VCaP (cell line): ENCODE measurements around the gene ZDHHC14.

Experiments used
- H3K27ac ChIP-seq: fragments of 450-650 bp; 2 replicates; pipeline ENCODE4 v1.5.1; 2017
- TF ChIP-seq, protein P1 (sequence below): fragments of 450-650 bp; conservative IDR thresholded peaks from 2 replicates; pipeline ENCODE4 v1.5.1; 2017; ENCODE audit warnings: mild to moderate bottlenecking, moderate library complexity

The ZDHHC14 gene

DNA sequence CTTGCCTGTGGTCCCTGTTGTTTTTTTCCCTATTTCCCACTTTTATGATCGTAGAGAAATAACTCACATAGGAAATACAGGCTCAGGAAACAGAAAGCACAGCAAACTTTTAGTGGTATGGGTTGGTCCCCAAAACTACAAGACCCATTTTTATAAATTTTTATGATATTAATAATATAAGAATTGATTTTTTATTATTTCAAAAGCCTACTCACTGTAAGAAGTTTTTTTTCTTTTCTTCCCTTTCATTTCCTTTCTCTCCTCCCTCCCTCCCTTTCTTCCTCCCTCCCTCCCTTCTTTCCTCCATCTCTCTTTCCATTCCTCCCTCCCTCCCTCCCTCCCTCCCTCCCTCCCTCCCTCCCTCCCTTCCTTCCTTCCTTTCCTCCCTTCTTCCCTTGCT is 141.5 kb downstream of the ZDHHC14 start:
- TF ChIP-seq, protein P1, sequence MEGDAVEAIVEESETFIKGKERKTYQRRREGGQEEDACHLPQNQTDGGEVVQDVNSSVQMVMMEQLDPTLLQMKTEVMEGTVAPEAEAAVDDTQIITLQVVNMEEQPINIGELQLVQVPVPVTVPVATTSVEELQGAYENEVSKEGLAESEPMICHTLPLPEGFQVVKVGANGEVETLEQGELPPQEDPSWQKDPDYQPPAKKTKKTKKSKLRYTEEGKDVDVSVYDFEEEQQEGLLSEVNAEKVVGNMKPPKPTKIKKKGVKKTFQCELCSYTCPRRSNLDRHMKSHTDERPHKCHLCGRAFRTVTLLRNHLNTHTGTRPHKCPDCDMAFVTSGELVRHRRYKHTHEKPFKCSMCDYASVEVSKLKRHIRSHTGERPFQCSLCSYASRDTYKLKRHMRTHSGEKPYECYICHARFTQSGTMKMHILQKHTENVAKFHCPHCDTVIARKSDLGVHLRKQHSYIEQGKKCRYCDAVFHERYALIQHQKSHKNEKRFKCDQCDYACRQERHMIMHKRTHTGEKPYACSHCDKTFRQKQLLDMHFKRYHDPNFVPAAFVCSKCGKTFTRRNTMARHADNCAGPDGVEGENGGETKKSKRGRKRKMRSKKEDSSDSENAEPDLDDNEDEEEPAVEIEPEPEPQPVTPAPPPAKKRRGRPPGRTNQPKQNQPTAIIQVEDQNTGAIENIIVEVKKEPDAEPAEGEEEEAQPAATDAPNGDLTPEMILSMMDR: no peak
- no peak overlapping the region for H3K27ac ChIP-seq

GRCh38 chr6:157524735-157525134 is 143.7 kb downstream of the ZDHHC14 start:
- no peak overlapping the region for H3K27ac ChIP-seq
- TF ChIP-seq, protein P1: no peak

DNA sequence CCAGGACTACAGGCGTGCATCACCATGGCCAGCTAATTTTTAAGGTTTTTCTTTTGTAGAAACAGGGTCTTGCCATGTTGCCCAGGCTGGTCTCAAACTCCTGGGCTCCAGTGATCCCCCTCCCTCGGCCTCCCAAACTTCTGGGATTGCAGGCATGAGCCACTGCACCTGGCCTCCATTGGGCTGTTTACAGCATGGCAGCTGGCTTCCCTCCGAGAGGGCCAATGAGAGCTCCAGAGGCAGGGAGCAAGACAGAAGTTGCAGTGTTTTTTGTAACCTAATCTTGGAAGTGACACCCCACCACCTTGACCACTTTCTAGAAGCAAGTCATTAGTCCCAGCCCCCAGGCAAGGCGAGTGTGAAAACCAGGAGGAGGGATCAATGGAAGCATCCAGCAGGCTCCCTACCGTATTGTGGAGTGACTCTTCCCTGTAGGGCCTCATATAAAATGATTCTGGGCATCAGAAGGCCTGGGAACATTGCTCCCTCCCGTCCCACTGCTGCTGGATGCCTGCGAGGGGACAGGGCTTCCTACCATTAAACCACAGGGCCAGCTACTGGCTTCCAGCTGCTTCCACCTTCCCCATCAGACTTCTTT is 144.4 kb downstream of the ZDHHC14 start:
- no peak overlapping the region for H3K27ac ChIP-seq
- TF ChIP-seq, protein P1: no peak

DNA sequence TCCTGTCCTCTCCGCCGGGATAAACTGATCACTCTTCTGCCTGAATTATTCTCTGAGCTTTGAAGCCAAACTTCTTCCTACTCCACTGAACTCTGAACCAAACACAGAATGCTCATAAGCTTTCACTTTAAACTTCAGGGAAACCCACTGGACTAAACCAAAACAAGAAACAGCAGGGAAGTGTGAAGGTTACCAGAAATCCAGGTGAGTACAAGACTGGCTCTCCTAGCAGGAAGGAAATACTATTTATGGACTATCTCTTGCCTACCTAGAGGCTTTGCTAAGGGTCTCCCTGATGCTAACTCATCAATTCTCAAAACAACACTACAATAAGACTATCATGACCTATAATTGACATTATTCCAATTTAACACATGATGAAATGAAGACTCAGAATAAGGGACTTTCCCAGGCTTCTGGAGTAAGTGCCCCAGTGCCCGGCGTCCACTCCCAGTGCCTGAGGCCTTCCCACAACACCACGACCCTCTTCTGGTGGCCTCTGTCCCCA is 145.0 kb downstream of the ZDHHC14 start:
- no peak overlapping the region for H3K27ac ChIP-seq
- TF ChIP-seq, protein P1: no peak

DNA sequence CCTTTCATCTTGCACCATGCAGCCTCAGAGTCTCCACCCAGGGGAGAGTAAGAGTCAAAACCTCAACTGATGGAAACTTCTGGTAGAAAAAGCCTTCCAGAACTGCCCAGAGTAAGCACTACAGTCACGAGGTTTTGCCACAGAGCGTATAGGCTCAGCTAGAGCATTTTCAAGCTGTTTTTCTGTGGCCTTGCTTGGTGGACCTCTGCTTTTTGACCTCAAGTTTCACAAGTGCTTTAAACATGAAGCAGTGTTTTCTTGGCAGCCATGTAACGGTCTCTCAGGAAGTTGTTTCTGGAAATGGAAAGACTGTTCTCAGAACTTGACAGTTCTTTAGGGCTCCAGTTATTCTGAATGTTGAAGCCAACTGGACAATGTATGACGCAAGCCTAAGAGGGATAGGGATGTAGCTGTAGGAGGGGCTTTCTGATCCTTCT is 146.5 kb downstream of the ZDHHC14 start:
- TF ChIP-seq, protein P1: no peak
- no peak overlapping the region for H3K27ac ChIP-seq

DNA sequence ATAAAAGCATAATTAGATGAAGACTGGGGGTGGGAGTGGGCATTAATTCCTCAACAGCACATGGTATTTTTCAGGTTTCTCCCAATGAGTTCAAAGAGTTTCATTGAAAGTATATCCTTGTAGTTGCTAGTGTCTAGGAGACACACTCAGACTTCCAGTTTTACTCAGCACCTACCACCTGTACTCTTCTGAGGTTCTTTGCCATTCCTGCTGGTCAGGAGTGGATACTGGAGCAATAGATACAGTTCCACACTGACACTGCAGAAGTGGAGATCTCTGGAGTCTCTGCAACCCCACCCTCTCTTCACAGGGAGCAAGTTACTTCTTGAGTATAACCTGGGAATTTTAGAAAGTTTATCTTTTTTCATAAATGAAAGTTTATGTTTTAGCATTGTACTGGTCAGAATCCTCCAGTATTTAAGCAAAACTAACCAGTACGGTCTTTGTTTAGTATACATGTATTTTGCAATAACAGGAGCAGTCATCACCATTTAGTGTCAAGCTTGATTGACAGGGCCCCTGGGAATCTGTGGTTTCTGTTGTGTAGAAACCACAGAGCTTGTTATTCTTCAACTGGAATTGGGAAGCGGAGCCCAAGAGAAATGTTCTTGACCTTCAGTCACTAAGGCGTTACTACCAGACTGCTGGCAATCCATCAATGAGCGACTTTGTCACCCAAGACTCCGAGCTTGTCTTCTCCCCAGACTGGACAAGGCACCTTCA is 148.1 kb downstream of the ZDHHC14 start:
- no peak overlapping the region; the same call in 1 of the 2 replicates for H3K27ac ChIP-seq
- TF ChIP-seq, protein P1: no peak

DNA sequence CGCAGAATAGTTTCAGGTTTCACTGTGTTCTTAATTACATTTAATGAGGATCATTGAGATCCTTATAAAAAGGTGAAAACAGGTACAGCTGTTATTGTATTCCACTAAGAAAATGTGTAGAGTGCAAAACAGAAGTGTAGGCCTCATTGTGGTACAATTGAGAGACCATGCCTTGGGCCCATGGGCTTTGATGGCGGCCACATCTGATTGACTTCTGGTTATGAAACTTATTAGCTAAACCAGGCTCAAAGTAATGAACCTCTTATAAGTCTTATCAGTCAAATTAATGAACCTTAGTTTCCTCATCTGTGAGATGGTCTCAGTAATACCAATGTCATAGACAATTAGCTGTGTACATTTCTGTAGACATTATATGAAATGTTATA is 148.7 kb downstream of the ZDHHC14 start:
- TF ChIP-seq, protein P1: no peak
- no peak overlapping the region; the same call in 1 of the 2 replicates for H3K27ac ChIP-seq
